Endodermal cell (in vitro differentiated cells): ENCODE measurements around the gene TPRN. TPM values are rescaled to one million over a fixed set of nuclear protein-coding genes. Genes with fewer than 3 reads are reported as not detected.

Experiments
- DNase-seq: peaks from one replicate; pipeline ENCODE4 v3.0.0-alpha.2; 2017
- H3K27ac ChIP-seq: 2 replicates; pipeline ENCODE4 v1.5.1; 2013; ENCODE audit warnings: mild to moderate bottlenecking, low read depth, low read length, moderate library complexity
- H3K27me3 ChIP-seq: 2 replicates; pipeline ENCODE4 v1.6.1; 2013; ENCODE audit warnings: mild to moderate bottlenecking, low read length, moderate library complexity; ENCODE audit not compliant: insufficient read depth, control insufficient read depth, poor library complexity, severe bottlenecking
- H3K36me3 ChIP-seq: 2 replicates; pipeline ENCODE4 v1.7.0; 2013; ENCODE audit warnings: mild to moderate bottlenecking, low read length, moderate library complexity; ENCODE audit not compliant: control insufficient read depth, insufficient read depth
- H3K4me1 ChIP-seq: one replicate; pipeline ENCODE4 v1.7.0; 2013; ENCODE audit warnings: low read length; ENCODE audit not compliant: control insufficient read depth, insufficient read depth
- H3K4me3 ChIP-seq: 2 replicates; pipeline ENCODE4 v1.5.1; 2013; ENCODE audit warnings: mild to moderate bottlenecking, low read length, moderate library complexity
- H3K9ac ChIP-seq: 2 replicates; pipeline ENCODE4 v1.6.1; 2013; ENCODE audit warnings: mild to moderate bottlenecking, low read length, moderate library complexity; ENCODE audit not compliant: poor library complexity, severe bottlenecking; ENCODE audit errors: extremely low read depth
- H3K9me3 ChIP-seq: 2 replicates; pipeline ENCODE4 v1.6.1; 2013; ENCODE audit warnings: mild to moderate bottlenecking, low read length, moderate library complexity; ENCODE audit not compliant: control insufficient read depth
- H3K27ac Mint-ChIP-seq: 2 replicates; pipeline ENCODE4 v1.8.0; 2020; ENCODE audit warnings: mixed read lengths
- H3K27me3 Mint-ChIP-seq: 2 replicates; pipeline ENCODE4 v1.8.0; 2021; ENCODE audit warnings: mild to moderate bottlenecking, mixed read lengths; ENCODE audit not compliant: insufficient read depth
- H3K36me3 Mint-ChIP-seq: 2 replicates; pipeline ENCODE4 v1.8.0; 2020; ENCODE audit warnings: low read depth, mixed read lengths
- H3K4me1 Mint-ChIP-seq: 2 replicates; pipeline ENCODE4 v1.8.0; 2020; ENCODE audit warnings: mixed read lengths
- H3K4me3 Mint-ChIP-seq: 2 replicates; pipeline ENCODE4 v1.8.0; 2020; ENCODE audit warnings: mild to moderate bottlenecking, moderate library complexity, mixed read lengths
- H3K9me3 Mint-ChIP-seq: 2 replicates; pipeline ENCODE4 v1.8.0; 2020; ENCODE audit warnings: mild to moderate bottlenecking, mixed read lengths
- CTCF ChIP-seq: fragments of 200-600 bp; sonication (generic); conservative IDR thresholded peaks from 2 replicates; pipeline ENCODE4 v1.5.0; 2021; ENCODE audit warnings: antibody characterized with exemption, mild to moderate bottlenecking
- WGBS, 2 experiments: methylation state at CpG; one replicate each; pipeline versions ENCODE4 v1.1.5 to v1.1.7; 2013; ENCODE audit warnings: missing lambda C conversion rate in 2 of 2, mixed read lengths in 1 of 2; ENCODE audit not compliant: insufficient coverage in 1 of 2, insufficient read length in 1 of 2; 5-methylcytosine and 5-hydroxymethylcytosine counted together
- total RNA-seq, 2 donors: library from RNA; stranded (reverse); fragmentation: NEBNext Ultra II Directional in 1 of 2; extraction: Animal tissue kit (Norgen Biotek cat#: 25700) in 1 of 2; gene quantifications; 2 replicates in 1 of 2; 3 replicates in 1 of 2; pipeline ENCODE4 v1.2.1, GENCODE V29; 2021

The TPRN gene
- total RNA-seq, 2 donors from 2014 or later: 19.0 to 23.9 TPM

- Histone ChIP-seq H3K9ac (no peak overlapping the region), H3K4me1 (no peaks in the 10 kb centered on the region), H3K9me3 (no peaks in the 10 kb centered on the region), H3K27ac (no peak overlapping the region), H3K27me3 (peaks cover 33% of the 10 kb centered on the region), H3K4me3 (no peak overlapping the region), H3K36me3 (no peaks in the 10 kb centered on the region)
- H3K36me3 Mint-ChIP-seq: no peaks in the 10 kb centered on the region
- peaks cover 34% of the 10 kb centered on the region for H3K27me3 Mint-ChIP-seq
- no peaks in the 10 kb centered on the region for H3K4me1 Mint-ChIP-seq
- WGBS, 2 experiments: 89 to 91% methylated on average over 19 to 26 of the region's 26 CpGs
- H3K4me3 Mint-ChIP-seq: no peak overlapping the region
- no peak overlapping the region for H3K27ac Mint-ChIP-seq
- DNase-seq: no peak
- H3K9me3 Mint-ChIP-seq: no peaks in the 10 kb centered on the region
- TF ChIP-seq CTCF: no peak
Observed at GRCh38 chr9:137147091-137147792, 53.3 kb downstream of the TPRN start.

- Mint-ChIP-seq H3K4me1 (no peaks in the 10 kb centered on the region), H3K27ac (no peak overlapping the region), H3K36me3 (no peaks in the 10 kb centered on the region), H3K4me3 (no peak overlapping the region), H3K27me3 (peaks cover 41% of the 10 kb centered on the region), H3K9me3 (no peaks in the 10 kb centered on the region)
- Histone ChIP-seq H3K9ac (no peak overlapping the region), H3K27me3 (peaks cover 37% of the 10 kb centered on the region), H3K4me1 (no peaks in the 10 kb centered on the region), H3K9me3 (no peaks in the 10 kb centered on the region), H3K27ac (no peak overlapping the region), H3K36me3 (no peaks in the 10 kb centered on the region), H3K4me3 (no peak overlapping the region)
- 79% methylated on average over 9 of the region's 9 CpGs; no CpG with 5 or more reads in 1 of the 2 experiments for WGBS, 2 experiments
- TF ChIP-seq CTCF: no peak
- no peak for DNase-seq
Observed at GRCh38 chr9:137146527-137146918, 54.0 kb downstream of the TPRN start.

DNA sequence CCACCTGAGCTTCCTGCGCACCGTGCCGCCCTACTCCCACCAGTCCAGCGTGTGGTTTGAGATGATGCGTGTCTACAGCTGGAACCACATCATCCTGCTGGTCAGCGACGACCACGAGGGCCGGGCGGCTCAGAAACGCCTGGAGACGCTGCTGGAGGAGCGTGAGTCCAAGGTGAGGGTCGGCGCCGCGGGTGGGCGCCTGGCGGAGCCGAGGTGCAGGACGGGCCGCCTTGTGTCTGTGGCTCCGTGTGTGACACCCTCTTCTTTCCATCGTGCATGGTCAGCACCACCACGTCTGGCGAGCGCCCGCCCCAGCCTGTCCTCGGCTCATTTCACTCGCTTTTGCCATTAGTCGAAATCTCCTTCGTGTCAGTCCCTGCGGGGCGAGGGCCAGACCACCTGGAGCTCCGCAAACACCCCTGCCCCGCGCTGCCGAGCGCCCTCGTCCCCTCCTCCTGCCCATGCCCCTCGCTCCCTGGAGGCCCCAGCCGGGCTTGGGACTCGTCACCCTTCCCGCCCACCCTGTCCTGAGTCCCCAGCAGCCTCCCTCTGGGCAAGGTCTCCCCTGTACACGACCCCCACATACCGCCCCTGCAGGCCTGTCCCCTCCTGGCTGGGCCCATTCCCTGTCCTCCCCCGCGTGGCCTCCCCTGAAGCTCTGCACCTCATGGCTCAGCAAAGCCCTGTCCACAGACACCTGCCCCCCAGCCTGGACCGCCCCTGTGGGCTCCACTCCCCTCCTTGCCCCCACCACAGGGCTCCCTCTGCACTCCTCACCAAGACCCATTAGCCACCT is 54.6 kb downstream of the TPRN start:
- H3K36me3 Mint-ChIP-seq: no peaks in the 10 kb centered on the region
- peaks cover 47% of the 10 kb centered on the region for H3K27me3 Mint-ChIP-seq
- no peak overlapping the region for H3K27ac Mint-ChIP-seq
- Histone ChIP-seq H3K36me3 (no peaks in the 10 kb centered on the region), H3K27me3 (peaks cover 43% of the 10 kb centered on the region), H3K9ac (no peak overlapping the region), H3K27ac (no peak overlapping the region), H3K9me3 (no peaks in the 10 kb centered on the region), H3K4me1 (no peaks in the 10 kb centered on the region), H3K4me3 (no peak overlapping the region)
- no peak overlapping the region for H3K4me3 Mint-ChIP-seq
- WGBS, 2 experiments: 50 to 60% methylated on average over 30 to 49 of the region's 49 CpGs
- no peak for DNase-seq
- no peaks in the 10 kb centered on the region for H3K4me1 Mint-ChIP-seq
- no peaks in the 10 kb centered on the region for H3K9me3 Mint-ChIP-seq
- TF ChIP-seq CTCF: no peak
